Muscle layer of duodenum (tissue), 2 donors: Measurements from ENCODE around the gene BARX2.
"Not testable (repeated sequence)": the region's sequence is repeated elsewhere in the genome, so short reads cannot be mapped to it uniquely, and the experiment has no call there.

Source experiments
- H3K27ac ChIP-seq: one replicate; pipeline ENCODE4 v1.7.0; 2013; ENCODE audit warnings: mild to moderate bottlenecking, low read length
- H3K27me3 ChIP-seq: one replicate; pipeline ENCODE4 v1.7.0; 2013; ENCODE audit warnings: low read depth, mild to moderate bottlenecking, control low read depth, low read length
- H3K36me3 ChIP-seq, 2 donors: one replicate each; pipeline ENCODE4 v1.7.0; 2013; ENCODE audit warnings: low read length in 2 of 2, control low read depth in 1 of 2, mild to moderate bottlenecking in 1 of 2; ENCODE audit not compliant: insufficient read depth in 2 of 2, control insufficient read depth in 1 of 2
- H3K4me1 ChIP-seq, 2 donors: one replicate each; pipeline ENCODE4 v1.7.0; 2013; ENCODE audit warnings: low read length in 2 of 2, mild to moderate bottlenecking in 2 of 2, control low read depth in 1 of 2, moderate library complexity in 1 of 2; ENCODE audit not compliant: insufficient read depth in 2 of 2, control insufficient read depth in 1 of 2
- H3K4me3 ChIP-seq, 2 donors: one replicate each; pipeline ENCODE4 v1.7.0; 2013; ENCODE audit warnings: low read length in 2 of 2, low read depth in 1 of 2, mild to moderate bottlenecking in 1 of 2
- H3K9me3 ChIP-seq, 2 donors: one replicate each; pipeline ENCODE4 v1.7.0; 2013; ENCODE audit warnings: low read length in 2 of 2, control low read depth in 1 of 2, mild to moderate bottlenecking in 1 of 2; ENCODE audit not compliant: control insufficient read depth in 1 of 2
- donor health status: healthy.

BARX2 gene, protein sequence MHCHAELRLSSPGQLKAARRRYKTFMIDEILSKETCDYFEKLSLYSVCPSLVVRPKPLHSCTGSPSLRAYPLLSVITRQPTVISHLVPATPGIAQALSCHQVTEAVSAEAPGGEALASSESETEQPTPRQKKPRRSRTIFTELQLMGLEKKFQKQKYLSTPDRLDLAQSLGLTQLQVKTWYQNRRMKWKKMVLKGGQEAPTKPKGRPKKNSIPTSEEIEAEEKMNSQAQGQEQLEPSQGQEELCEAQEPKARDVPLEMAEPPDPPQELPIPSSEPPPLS

DNA sequence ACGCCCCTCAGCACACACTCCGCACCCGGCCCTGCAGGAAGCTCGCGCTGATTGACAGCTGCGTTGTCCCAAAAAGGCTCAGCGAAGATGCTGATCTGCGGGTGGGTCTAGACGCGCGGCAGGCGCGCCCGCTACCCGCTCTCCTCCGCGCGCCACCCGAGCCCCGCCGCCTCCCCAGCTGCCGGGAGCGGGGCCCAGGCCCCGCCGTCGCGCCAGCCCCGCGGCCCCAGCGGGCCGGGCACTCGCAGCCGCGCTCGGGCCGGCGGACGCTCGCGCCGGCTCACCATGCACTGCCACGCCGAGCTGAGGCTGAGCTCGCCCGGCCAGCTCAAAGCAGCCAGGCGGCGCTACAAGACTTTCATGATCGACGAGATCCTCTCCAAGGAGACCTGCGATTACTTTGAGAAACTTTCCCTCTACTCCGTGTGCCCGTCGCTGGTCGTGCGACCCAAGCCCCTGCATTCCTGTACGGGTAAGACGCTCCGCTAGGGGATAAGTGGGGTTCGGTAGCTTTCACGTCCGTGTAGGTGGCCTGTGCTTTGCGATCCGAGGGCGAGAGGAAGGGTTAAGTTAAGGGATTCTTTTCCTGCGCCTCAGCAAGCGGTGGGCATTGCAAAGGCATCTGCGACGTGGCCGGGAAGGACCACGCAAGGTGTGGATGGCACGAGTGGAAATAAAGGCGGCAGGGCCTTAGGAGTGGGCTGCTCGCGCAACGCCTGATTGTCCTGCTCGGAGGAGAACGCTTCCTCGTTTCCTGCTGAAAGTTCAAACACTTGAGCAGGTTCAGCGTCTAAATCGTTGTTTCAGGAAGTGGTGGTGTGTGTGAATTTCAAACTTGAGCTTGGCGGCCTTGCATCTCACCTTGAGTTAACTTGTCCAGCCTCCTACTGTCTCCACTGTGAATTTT is at the start of gene BARX2:
TSS of gene BARX2 (plus strand) at position 98 of the 907 bp plus-strand sequence. CDS start at position 286, 188 bp downstream.
- peak within 1 kb of the TSS; percentile 83 for H3K27ac ChIP-seq
- H3K9me3 ChIP-seq: no peaks in the 10 kb centered on the region
- peaks cover 0 to 41% of the 10 kb centered on the region in 2 donors for H3K4me1 ChIP-seq
- peaks cover 54% of the 10 kb centered on the region for H3K27me3 ChIP-seq
- no peaks in the 10 kb centered on the region for H3K36me3 ChIP-seq
- peak within 1 kb of the TSS; percentile 62 to 70 for H3K4me3 ChIP-seq

DNA sequence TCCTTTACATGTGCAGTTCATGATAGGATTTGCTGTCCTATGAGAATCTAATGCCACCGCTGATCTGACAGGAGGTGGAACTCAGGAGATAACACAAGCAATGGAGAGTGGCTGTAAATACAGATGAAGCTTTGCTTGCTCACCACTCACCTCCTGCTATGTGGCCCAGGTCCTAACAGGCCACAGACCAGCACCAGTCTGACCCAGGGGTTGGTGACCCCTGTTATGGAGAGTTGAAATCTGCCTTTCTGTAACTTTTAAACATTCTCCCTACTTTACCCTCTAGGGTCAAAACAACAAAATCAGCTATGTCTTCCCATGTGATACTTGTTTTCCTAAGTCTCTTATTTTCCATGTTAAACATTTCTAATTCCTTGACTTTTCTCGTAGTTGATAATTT is 48.7 kb upstream of the BARX2 start:
- Histone ChIP-seq H3K36me3 (no peaks in the 10 kb centered on the region), H3K9me3 (no peaks in the 10 kb centered on the region), H3K4me1 (peaks cover under 1 to 10% of the 10 kb centered on the region in 2 donors), H3K27me3 (no peaks in the 10 kb centered on the region), H3K27ac (no peak overlapping the region), H3K4me3 (no peak overlapping the region)

DNA sequence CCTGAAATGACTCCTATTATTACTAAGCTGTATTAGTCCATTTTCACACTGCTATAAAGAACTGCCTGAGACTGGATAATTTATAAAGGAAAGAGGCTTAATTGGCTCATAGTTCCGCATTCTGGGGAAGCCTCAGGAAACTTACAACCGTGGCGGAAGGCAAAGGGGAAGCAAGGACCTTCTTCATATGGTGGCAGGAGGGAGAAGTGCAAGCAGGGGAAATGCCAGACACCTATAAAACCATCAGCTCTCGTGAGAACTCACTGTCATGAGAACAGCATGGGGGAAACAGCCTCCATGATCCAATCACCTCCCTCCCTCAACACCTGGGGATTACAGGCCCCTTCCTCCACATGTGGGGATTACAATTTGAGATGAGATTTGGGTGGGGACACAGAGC is 47.9 kb upstream of the BARX2 start:
- H3K36me3 ChIP-seq, H3K9me3 ChIP-seq, H3K4me1 ChIP-seq, H3K27ac ChIP-seq, H3K4me3 ChIP-seq, H3K27me3 ChIP-seq: not testable (repeated sequence)

DNA sequence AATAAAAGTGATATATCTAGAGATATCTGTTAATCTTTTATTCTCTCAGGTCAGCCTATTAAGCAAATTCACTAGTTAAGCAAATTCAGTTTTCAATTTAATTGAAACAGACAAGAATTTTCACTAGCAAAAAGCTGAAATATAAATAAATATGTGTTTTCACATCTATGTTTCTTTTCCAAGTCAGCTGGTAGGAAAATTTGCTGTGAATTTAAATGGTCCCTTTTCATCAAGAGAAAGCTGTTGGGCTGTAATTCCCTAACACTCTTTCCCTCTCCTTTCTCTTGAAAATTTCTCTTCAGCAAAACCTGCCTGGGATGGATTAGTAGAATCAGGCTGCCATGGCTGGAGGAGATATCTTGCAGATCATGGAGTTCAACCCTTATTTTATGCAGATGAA is 46.9 kb upstream of the BARX2 start:
- Histone ChIP-seq H3K4me1 (peaks cover 3 to 10% of the 10 kb centered on the region in 2 donors), H3K4me3 (no peak overlapping the region), H3K27me3 (no peaks in the 10 kb centered on the region), H3K36me3 (no peaks in the 10 kb centered on the region), H3K9me3 (no peaks in the 10 kb centered on the region), H3K27ac (no peak overlapping the region)

DNA sequence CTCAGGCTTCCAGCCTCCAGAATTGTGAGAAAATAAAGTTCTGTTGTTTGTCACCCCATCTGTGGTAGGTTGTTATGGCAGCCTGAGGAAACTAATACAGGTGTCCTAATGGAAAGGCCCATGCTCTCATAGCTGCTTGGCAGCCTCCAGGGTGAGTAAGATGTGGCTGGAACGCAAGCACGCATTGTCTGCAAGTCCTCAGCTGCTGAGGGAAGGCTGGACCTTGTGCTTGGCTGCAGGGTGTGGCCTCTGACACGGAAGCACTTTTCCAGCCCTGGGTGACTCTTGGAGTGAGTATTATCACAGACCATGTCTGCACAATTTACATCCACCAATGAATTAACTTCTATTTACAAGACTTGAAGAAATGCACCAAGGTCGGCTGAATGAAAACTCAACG is 44.4 kb upstream of the BARX2 start:
- H3K4me3 ChIP-seq: no peak overlapping the region
- H3K4me1 ChIP-seq: peaks cover 0 to 3% of the 10 kb centered on the region in 2 donors
- H3K27me3 ChIP-seq: no peaks in the 10 kb centered on the region
- H3K27ac ChIP-seq: no peak overlapping the region
- no peaks in the 10 kb centered on the region for H3K36me3 ChIP-seq
- no peaks in the 10 kb centered on the region for H3K9me3 ChIP-seq

DNA sequence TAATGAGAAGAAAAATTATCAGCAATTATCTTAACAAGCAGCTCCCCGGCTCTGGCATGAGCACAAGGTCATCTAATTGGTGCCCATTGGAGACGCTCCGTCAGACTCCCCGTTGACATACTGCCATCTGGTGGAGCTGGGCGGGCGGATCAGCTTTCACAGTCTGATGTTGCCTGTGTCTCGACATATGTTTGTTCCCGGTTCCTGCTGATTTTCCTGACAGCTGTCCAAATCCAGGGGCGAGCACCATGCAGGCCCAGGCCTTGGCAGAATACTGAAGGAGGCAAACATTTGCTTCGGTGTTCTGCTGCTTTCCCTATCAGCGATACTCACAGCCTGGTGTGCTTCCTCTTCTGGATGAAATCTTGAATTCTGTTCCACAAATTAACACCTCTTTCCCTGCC is 43.8 kb upstream of the BARX2 start:
- Histone ChIP-seq H3K36me3 (no peaks in the 10 kb centered on the region), H3K27me3 (no peaks in the 10 kb centered on the region), H3K27ac (no peak overlapping the region), H3K4me3 (no peak overlapping the region), H3K4me1 (peaks cover 0 to 3% of the 10 kb centered on the region in 2 donors), H3K9me3 (no peaks in the 10 kb centered on the region)

DNA sequence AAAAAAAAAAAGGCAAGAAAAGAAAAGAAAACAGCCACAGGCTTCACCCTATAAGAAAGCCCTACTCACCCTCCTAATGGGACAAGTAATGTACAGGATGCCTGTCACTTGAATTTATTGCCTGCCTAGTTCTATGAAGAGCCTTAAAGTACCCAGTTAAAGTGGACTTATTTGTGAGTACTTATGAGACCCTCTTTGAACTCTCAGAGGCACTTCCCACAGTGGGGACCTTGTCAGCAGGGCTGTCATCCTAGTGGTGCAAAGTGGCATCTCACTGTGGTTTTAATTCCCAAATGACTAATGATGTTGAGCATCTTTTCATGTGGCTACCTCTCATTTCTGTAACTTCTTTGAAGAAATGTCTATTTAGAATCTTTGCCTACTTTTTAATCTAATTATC is 41.8 kb upstream of the BARX2 start:
- H3K4me3 ChIP-seq: no peak overlapping the region
- H3K9me3 ChIP-seq: no peaks in the 10 kb centered on the region
- no peaks in the 10 kb centered on the region for H3K36me3 ChIP-seq
- H3K27ac ChIP-seq: no peak overlapping the region
- no peaks in the 10 kb centered on the region for H3K27me3 ChIP-seq
- H3K4me1 ChIP-seq: peaks cover 0 to 3% of the 10 kb centered on the region in 2 donors

DNA sequence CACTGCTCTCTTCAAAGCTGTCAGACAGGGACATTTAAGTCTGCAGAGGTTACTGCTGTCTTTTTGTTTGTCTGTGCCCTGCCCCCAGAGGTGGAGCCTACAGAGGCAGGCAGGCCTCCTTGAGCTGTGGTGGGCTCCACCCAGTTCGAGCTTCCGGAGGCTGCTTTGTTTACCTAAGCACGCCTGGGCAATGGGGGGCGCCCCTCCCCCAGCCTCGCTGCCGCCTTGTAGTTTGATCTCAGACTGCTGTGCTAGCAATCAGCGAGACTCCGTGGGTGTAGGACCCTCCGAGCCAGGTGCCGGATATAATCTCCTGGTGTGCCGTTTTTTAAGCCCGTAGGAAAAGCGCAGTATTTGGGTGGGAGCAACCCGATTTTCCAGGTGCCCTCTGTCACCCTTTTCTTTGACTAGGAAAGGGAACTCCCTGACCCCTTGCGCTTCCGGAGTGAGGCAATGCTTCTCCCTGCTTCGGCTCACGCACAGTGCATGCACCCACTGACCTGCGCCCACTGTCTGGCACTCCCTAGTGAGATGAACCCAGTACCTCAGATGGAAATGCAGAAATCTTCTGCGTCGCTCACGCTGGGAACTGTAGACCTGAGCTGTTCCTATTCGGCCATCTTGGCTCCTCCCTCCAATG is 31.2 kb upstream of the BARX2 start:
- not testable (repeated sequence) for H3K27ac ChIP-seq, H3K4me3 ChIP-seq, H3K4me1 ChIP-seq

DNA sequence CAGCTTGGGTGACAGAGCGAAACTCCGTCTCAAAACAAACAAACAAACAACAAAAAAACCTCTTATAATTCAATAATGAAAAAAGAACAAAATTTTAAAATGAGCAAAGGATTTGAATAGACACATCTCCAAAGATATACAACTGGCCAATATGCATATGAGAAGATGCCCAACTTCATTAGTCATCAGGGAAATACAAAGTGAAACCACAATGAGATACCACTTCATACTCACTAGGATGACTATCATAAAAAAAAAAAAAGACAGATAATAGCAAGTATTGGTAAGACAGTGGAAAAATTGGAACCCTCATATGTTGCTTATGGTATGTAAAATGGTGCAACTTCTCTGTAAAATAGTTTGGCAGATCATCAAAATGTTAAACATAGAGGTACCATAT is 28.7 kb upstream of the BARX2 start:
- H3K9me3 ChIP-seq: peaks cover 0 to 3% of the 10 kb centered on the region in 2 donors
- no peaks in the 10 kb centered on the region for H3K4me1 ChIP-seq
- H3K27me3 ChIP-seq: no peaks in the 10 kb centered on the region
- no peak overlapping the region for H3K27ac ChIP-seq
- H3K4me3 ChIP-seq: no peak overlapping the region
- no peaks in the 10 kb centered on the region for H3K36me3 ChIP-seq

More for the DNA sequence above, 31.2 kb upstream of the BARX2 start:
- not testable (repeated sequence) for H3K36me3 ChIP-seq, H3K27me3 ChIP-seq, H3K9me3 ChIP-seq

DNA sequence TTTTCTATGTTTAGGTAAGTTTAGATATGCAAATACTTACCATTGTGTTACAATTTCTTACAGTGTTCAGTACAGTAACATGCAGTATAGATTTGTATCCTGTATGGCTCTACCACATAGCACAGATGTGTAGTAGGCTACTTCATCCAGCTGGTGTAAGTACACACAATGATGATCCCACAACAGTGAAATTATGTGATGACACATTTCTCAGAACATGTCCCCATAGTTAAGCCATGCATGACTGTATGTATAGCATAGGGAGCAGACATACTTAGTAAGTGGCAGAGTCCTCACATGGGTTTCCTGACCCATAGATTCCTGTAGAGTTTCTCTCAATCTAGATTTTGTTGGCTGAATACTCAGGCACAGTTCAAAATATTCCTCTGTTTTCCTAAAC is 26.8 kb upstream of the BARX2 start:
- no peaks in the 10 kb centered on the region for H3K4me1 ChIP-seq
- no peaks in the 10 kb centered on the region for H3K27me3 ChIP-seq
- peaks cover 0 to 3% of the 10 kb centered on the region in 2 donors for H3K9me3 ChIP-seq
- H3K4me3 ChIP-seq: no peak overlapping the region
- H3K36me3 ChIP-seq: no peaks in the 10 kb centered on the region
- no peak overlapping the region for H3K27ac ChIP-seq

DNA sequence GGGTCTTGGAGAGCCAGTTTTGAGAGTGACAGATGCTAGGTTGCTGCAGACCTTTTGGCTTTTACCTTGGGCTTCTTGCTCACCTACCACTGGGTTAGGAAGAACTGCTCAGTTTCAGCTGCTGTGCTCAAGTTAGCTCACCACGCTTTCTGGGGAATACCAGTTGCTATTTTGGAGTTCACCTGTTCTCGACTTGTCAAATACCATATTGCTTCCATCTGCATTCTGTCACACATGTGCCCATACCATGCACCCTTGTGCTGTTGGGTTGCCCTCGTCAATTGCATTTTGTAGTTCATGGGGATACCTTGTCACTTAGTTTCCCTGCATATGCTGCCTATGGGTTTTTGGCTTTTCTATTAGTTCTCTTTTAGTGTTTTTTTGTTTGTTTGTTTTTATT is 23.0 kb upstream of the BARX2 start:
- Histone ChIP-seq H3K27ac (no peak overlapping the region), H3K36me3 (no peaks in the 10 kb centered on the region), H3K9me3 (no peaks in the 10 kb centered on the region), H3K27me3 (no peaks in the 10 kb centered on the region), H3K4me1 (no peaks in the 10 kb centered on the region), H3K4me3 (no peak overlapping the region)
